Neural cell (in vitro differentiated cells): ENCODE results near the gene MACROD1.

Experiments
- EP300 ChIP-seq: fragments of 450-650 bp; conservative IDR thresholded peaks from 2 replicates; pipeline ENCODE4 v1.6.1; 2014; ENCODE audit warnings: antibody characterized with exemption, mild to moderate bottlenecking, moderate library complexity; ENCODE audit not compliant: poor library complexity, severe bottlenecking
- MXI1 ChIP-seq: fragments of 450-650 bp; conservative IDR thresholded peaks from 2 replicates; pipeline ENCODE4 v1.6.1; 2014; ENCODE audit warnings: antibody characterized with exemption, mild to moderate bottlenecking; ENCODE audit not compliant: poor library complexity, severe bottlenecking
- POLR2AphosphoS5 ChIP-seq: IDR thresholded peaks from 2 replicates; pipeline ENCODE4 v1.6.1; 2012
- RAD21 ChIP-seq: fragments of 450-650 bp; conservative IDR thresholded peaks from 2 replicates; pipeline ENCODE4 v1.6.1; 2014; ENCODE audit warnings: antibody characterized with exemption, mild to moderate bottlenecking, moderate library complexity
- TF ChIP-seq, protein P1 (sequence below): fragments of 450-650 bp; IDR thresholded peaks from 2 replicates; pipeline ENCODE4 v1.5.1; 2014; ENCODE audit warnings: antibody characterized with exemption, mild to moderate bottlenecking, moderate library complexity; ENCODE audit not compliant: poor library complexity, severe bottlenecking
- TF ChIP-seq, protein P2 (sequence below): IDR thresholded peaks from 2 replicates; pipeline ENCODE4 v1.6.1; 2012; ENCODE audit warnings: borderline replicate concordance

DNA sequence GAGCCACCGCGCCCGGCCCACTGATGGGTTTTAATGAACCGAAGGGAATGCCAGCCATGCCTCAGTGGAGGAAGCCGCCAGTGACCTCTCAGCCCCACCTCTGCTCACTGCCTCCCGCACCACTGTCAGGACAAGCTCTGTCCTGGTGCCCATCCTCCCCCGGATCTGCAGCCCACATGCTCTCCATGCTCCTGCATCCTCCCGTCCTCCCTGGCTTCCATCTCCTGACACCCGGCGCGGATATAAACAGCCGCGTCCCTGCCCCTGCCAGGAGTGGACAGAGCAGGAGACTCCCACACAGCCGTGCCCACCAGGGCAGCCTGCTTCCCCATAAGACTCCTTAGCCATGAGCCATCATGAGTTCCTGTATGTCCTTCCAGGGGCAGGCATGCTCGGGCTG lies 26.9 kb downstream of the MACROD1 start:
- TF ChIP-seq, protein P1, sequence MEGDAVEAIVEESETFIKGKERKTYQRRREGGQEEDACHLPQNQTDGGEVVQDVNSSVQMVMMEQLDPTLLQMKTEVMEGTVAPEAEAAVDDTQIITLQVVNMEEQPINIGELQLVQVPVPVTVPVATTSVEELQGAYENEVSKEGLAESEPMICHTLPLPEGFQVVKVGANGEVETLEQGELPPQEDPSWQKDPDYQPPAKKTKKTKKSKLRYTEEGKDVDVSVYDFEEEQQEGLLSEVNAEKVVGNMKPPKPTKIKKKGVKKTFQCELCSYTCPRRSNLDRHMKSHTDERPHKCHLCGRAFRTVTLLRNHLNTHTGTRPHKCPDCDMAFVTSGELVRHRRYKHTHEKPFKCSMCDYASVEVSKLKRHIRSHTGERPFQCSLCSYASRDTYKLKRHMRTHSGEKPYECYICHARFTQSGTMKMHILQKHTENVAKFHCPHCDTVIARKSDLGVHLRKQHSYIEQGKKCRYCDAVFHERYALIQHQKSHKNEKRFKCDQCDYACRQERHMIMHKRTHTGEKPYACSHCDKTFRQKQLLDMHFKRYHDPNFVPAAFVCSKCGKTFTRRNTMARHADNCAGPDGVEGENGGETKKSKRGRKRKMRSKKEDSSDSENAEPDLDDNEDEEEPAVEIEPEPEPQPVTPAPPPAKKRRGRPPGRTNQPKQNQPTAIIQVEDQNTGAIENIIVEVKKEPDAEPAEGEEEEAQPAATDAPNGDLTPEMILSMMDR = no peak
- TF ChIP-seq POLR2AphosphoS5 = no peak
- TF ChIP-seq, protein P2, sequence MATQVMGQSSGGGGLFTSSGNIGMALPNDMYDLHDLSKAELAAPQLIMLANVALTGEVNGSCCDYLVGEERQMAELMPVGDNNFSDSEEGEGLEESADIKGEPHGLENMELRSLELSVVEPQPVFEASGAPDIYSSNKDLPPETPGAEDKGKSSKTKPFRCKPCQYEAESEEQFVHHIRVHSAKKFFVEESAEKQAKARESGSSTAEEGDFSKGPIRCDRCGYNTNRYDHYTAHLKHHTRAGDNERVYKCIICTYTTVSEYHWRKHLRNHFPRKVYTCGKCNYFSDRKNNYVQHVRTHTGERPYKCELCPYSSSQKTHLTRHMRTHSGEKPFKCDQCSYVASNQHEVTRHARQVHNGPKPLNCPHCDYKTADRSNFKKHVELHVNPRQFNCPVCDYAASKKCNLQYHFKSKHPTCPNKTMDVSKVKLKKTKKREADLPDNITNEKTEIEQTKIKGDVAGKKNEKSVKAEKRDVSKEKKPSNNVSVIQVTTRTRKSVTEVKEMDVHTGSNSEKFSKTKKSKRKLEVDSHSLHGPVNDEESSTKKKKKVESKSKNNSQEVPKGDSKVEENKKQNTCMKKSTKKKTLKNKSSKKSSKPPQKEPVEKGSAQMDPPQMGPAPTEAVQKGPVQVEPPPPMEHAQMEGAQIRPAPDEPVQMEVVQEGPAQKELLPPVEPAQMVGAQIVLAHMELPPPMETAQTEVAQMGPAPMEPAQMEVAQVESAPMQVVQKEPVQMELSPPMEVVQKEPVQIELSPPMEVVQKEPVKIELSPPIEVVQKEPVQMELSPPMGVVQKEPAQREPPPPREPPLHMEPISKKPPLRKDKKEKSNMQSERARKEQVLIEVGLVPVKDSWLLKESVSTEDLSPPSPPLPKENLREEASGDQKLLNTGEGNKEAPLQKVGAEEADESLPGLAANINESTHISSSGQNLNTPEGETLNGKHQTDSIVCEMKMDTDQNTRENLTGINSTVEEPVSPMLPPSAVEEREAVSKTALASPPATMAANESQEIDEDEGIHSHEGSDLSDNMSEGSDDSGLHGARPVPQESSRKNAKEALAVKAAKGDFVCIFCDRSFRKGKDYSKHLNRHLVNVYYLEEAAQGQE = no peak
- TF ChIP-seq RAD21 = no peak
- no peak for TF ChIP-seq MXI1
- no peak for TF ChIP-seq EP300
